GM12878 (cell line): ENCODE measurements around the gene COASY.

Source experiments
- CBFB ChIP-seq: IDR thresholded peaks from 2 replicates; pipeline ENCODE4 v1.6.1; 2016; ENCODE audit warnings: antibody characterized with exemption, low read depth
- EP300 ChIP-seq, 2 experiments: fragments of 150-350 bp in 1 of 2; IDR thresholded peaks; 2 replicates each; pipeline ENCODE4 v1.6.1; 2011 to 2012; ENCODE audit warnings: low read depth in 2 of 2, low read length in 2 of 2, borderline replicate concordance in 1 of 2, improper control_type of control experiment in 1 of 2, inconsistent platforms in 1 of 2; ENCODE audit not compliant: control insufficient read depth in 1 of 2
- EZH2 ChIP-seq: IDR thresholded peaks from 2 replicates; pipeline ENCODE4 v1.6.1; 2012; ENCODE audit warnings: low read depth, mild to moderate bottlenecking, control low read depth, inconsistent platforms, low read length, borderline replicate concordance; ENCODE audit not compliant: control insufficient read depth
- JUND ChIP-seq: IDR thresholded peaks from 2 replicates; pipeline ENCODE4 v1.6.1; 2012; ENCODE audit warnings: low read depth, mild to moderate bottlenecking, low read length, improper control_type of control experiment, moderate library complexity
- RFX5 ChIP-seq: IDR thresholded peaks from 2 replicates; pipeline ENCODE4 v1.6.1; 2011; ENCODE audit warnings: low read depth, low read length, improper control_type of control experiment
- SREBF2 ChIP-seq: IDR thresholded peaks from 2 replicates; pipeline ENCODE4 v1.6.1; 2012; ENCODE audit warnings: mild to moderate bottlenecking, low read length
- SUZ12 ChIP-seq: fragments of 200-600 bp; sonication (generic); IDR thresholded peaks from one replicate; pipeline ENCODE4 v1.6.1; 2018; ENCODE audit warnings: antibody characterized with exemption, mild to moderate bottlenecking; ENCODE audit not compliant: unreplicated experiment
- TARDBP ChIP-seq: IDR thresholded peaks from 2 replicates; pipeline ENCODE4 v1.6.1; 2016; ENCODE audit warnings: borderline replicate concordance
- ZNF207 ChIP-seq: fragments of 450-650 bp; IDR thresholded peaks from 2 replicates; pipeline ENCODE4 v1.6.1; 2014; ENCODE audit warnings: antibody characterized with exemption, mild to moderate bottlenecking, borderline replicate concordance
- TF ChIP-seq, protein P1 (sequence below), 3 experiments: IDR thresholded peaks in 2 of 3; conservative IDR thresholded peaks in 1 of 3; 2 replicates each; pipeline ENCODE4 v1.5.1; 2011; ENCODE audit warnings: low read depth in 3 of 3, low read length in 3 of 3, mild to moderate bottlenecking in 3 of 3, control low read depth in 2 of 3, moderate library complexity in 2 of 3, inconsistent platforms in 1 of 3, mixed read lengths in 1 of 3; ENCODE audit not compliant: control insufficient read depth in 2 of 3, insufficient read depth in 1 of 3; ENCODE audit errors: extremely low read depth in 1 of 3
- TF ChIP-seq, protein P2 (sequence below): IDR thresholded peaks from 2 replicates; pipeline ENCODE4 v1.6.1; 2011; ENCODE audit warnings: low read depth, low read length, improper control_type of control experiment, borderline replicate concordance
- TF ChIP-seq, protein P3 (sequence below): fragments of 450-650 bp; IDR thresholded peaks from 2 replicates; pipeline ENCODE4 v1.6.1; 2017; ENCODE audit warnings: mild to moderate bottlenecking
- TF ChIP-seq, protein P4 (sequence below): IDR thresholded peaks from 2 replicates; pipeline ENCODE4 v1.6.1; 2012; ENCODE audit warnings: low read depth, low read length, improper control_type of control experiment

DNA sequence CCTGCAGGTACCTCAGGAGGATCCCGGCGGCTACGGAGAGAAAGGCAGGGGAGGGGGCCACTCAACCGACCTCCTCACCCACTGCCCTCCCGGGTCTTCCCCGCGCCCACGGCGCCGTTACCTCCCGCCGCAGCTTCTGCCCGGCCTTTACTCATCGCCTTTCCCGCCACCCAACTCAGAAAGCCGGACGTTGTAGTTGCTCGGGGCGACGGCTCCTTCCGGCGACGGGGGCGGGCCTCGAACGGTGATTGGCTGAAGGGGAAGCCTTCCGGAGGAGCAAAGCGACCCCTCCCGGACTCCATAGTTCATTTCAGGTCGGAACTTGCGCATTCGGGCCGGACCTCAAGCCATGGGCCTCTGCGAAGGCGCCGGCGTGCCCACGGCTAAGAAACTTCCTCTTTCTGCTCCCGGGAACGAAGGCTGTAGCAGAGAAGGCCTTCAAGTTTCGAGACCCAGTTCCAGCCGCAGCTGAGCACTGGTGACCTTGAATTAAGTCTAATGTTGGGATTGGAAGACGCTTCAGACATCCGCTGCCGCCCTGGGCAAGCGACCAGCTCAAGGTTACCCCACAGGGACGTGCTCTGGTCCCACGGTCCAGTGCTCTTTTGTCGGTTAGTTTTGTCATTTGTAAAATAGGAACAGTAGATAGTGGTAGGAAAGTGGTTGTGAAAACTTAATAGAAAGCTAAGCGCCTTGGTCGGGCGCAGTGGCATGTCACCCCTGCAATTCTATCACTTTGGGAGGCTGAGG is 15.8 kb downstream of the COASY start, which contains the start of gene PSMC3IP:
- TF ChIP-seq TARDBP (no peak), RFX5 (no peak), CBFB (no peak; the same call in 1 of the 2 replicates), JUND (no peak), SREBF2 (no peak), EP300 (IDR thresholded peaks at IDR 0.05; ENCODE audit: borderline replicate concordance in 1 of 2, control insufficient read depth in 1 of 2, low read depth in 2 of 2, low read length in 2 of 2) (no peak), SUZ12 (no peak), EZH2 (no peak), ZNF207 (0 out of 2 replicates have a peak, but pooled peaks have one; percentile 35)
- TF ChIP-seq, protein P1, sequence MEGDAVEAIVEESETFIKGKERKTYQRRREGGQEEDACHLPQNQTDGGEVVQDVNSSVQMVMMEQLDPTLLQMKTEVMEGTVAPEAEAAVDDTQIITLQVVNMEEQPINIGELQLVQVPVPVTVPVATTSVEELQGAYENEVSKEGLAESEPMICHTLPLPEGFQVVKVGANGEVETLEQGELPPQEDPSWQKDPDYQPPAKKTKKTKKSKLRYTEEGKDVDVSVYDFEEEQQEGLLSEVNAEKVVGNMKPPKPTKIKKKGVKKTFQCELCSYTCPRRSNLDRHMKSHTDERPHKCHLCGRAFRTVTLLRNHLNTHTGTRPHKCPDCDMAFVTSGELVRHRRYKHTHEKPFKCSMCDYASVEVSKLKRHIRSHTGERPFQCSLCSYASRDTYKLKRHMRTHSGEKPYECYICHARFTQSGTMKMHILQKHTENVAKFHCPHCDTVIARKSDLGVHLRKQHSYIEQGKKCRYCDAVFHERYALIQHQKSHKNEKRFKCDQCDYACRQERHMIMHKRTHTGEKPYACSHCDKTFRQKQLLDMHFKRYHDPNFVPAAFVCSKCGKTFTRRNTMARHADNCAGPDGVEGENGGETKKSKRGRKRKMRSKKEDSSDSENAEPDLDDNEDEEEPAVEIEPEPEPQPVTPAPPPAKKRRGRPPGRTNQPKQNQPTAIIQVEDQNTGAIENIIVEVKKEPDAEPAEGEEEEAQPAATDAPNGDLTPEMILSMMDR (IDR thresholded peaks at IDR 0.05 in 2 of 3, conservative IDR thresholded peaks at IDR 0.05 in 1 of 3; ENCODE audit: control insufficient read depth in 2 of 3, extremely low read depth in 1 of 3, insufficient read depth in 1 of 3, low read depth in 3 of 3, low read length in 3 of 3): peak; percentile 34 to 64 (median 56); a peak in 4 of 6 replicates
- TF ChIP-seq, protein P2, sequence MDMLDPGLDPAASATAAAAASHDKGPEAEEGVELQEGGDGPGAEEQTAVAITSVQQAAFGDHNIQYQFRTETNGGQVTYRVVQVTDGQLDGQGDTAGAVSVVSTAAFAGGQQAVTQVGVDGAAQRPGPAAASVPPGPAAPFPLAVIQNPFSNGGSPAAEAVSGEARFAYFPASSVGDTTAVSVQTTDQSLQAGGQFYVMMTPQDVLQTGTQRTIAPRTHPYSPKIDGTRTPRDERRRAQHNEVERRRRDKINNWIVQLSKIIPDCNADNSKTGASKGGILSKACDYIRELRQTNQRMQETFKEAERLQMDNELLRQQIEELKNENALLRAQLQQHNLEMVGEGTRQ: no peak
- TF ChIP-seq, protein P3, sequence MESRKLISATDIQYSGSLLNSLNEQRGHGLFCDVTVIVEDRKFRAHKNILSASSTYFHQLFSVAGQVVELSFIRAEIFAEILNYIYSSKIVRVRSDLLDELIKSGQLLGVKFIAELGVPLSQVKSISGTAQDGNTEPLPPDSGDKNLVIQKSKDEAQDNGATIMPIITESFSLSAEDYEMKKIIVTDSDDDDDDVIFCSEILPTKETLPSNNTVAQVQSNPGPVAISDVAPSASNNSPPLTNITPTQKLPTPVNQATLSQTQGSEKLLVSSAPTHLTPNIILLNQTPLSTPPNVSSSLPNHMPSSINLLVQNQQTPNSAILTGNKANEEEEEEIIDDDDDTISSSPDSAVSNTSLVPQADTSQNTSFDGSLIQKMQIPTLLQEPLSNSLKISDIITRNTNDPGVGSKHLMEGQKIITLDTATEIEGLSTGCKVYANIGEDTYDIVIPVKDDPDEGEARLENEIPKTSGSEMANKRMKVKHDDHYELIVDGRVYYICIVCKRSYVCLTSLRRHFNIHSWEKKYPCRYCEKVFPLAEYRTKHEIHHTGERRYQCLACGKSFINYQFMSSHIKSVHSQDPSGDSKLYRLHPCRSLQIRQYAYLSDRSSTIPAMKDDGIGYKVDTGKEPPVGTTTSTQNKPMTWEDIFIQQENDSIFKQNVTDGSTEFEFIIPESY: no peak
- TF ChIP-seq, protein P4, sequence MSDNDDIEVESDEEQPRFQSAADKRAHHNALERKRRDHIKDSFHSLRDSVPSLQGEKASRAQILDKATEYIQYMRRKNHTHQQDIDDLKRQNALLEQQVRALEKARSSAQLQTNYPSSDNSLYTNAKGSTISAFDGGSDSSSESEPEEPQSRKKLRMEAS: peak; percentile 27; the same call in 1 of the 2 replicates
